Tibial artery (tissue), 4 donors: ENCODE measurements around the gene CAB39.

Source experiments
- DNase-seq, 2 donors: peaks; one replicate each; pipeline ENCODE4 v3.0.0-alpha.2; 2019
- H3K27ac ChIP-seq, 2 donors: fragments of 200-600 bp; sonication (generic) in 1 of 2; 1 replicate in 1 of 2; 2 replicates in 1 of 2; pipeline ENCODE4 v1.5.1; 2018 to 2019; ENCODE audit warnings: mild to moderate bottlenecking in 1 of 2
- H3K27me3 ChIP-seq, 2 donors: fragments of 200-600 bp; sonication (generic) in 1 of 2; one replicate each; pipeline versions ENCODE4 v1.5.1 to v1.6.0; 2016 to 2019
- H3K36me3 ChIP-seq, 3 donors: fragments of 200-600 bp; sonication (generic) in 2 of 3; one replicate each; pipeline ENCODE4 v1.5.1; 2016 to 2019; ENCODE audit warnings: mild to moderate bottlenecking in 2 of 3
- H3K4me1 ChIP-seq, 4 donors: fragments of 200-600 bp; sonication (generic) in 2 of 4; 1 replicate in 3 of 4; 2 replicates in 1 of 4; pipeline ENCODE4 v1.5.1; 2016 to 2019
- H3K4me3 ChIP-seq, 2 donors: fragments of 200-600 bp; sonication (generic) in 1 of 2; 1 replicate in 1 of 2; 2 replicates in 1 of 2; pipeline ENCODE4 v1.5.1; 2018 to 2019; ENCODE audit warnings: mild to moderate bottlenecking in 2 of 2
- H3K9me3 ChIP-seq, 3 donors: fragments of 200-600 bp; sonication (generic) in 1 of 3; one replicate each; pipeline ENCODE4 v1.5.1; 2016 to 2019
- intact Hi-C: fragments of 100-400 bp; cut with DNase I; formaldehyde crosslinking; loops from one replicate; pipeline ENCODE4 v1.15.0; 2023; ENCODE audit warnings: low total_unique reads
- TF ChIP-seq, protein P1 (sequence below), 2 experiments: fragments of 200-600 bp in 1 of 2; fragments of 450-650 bp in 1 of 2; IDR thresholded peaks; one replicate each; pipeline ENCODE4 v1.5.1; 2017 to 2019; ENCODE audit warnings: antibody characterized with exemption in 2 of 2, mild to moderate bottlenecking in 1 of 2, moderate library complexity in 1 of 2

CAB39 gene

DNA sequence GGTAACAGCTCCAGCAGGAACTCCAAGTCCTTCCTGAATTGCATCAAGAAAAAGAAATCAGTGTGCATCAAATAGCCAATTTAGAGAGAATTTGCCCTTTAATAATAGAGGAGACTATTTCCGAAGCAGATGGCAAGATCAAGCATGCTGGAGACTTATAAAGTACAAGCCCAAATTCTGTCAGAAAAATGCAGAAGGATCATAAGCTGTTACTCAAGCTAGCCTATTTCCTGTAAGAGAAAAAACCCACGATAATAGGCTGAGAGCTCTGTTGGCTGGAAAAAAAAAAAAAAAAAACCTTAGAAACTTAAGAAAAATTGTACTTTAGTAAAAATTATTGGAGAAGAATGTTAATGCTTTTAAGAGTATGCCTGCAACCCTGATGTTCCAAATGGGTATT, 127.7 kb downstream of the CAB39 start:
- Histone ChIP-seq H3K27ac (no peak overlapping the region), H3K36me3 (no peaks in the 10 kb centered on the region), H3K27me3 (peaks cover 0 to 8% of the 10 kb centered on the region in 2 donors), H3K4me3 (no peak overlapping the region), H3K4me1 (no peaks in the 10 kb centered on the region), H3K9me3 (peaks cover 0 to 12% (median 0%) of the 10 kb centered on the region in 3 donors)
- no peak for DNase-seq
- intact Hi-C loops: no loop called here
- TF ChIP-seq, protein P1, sequence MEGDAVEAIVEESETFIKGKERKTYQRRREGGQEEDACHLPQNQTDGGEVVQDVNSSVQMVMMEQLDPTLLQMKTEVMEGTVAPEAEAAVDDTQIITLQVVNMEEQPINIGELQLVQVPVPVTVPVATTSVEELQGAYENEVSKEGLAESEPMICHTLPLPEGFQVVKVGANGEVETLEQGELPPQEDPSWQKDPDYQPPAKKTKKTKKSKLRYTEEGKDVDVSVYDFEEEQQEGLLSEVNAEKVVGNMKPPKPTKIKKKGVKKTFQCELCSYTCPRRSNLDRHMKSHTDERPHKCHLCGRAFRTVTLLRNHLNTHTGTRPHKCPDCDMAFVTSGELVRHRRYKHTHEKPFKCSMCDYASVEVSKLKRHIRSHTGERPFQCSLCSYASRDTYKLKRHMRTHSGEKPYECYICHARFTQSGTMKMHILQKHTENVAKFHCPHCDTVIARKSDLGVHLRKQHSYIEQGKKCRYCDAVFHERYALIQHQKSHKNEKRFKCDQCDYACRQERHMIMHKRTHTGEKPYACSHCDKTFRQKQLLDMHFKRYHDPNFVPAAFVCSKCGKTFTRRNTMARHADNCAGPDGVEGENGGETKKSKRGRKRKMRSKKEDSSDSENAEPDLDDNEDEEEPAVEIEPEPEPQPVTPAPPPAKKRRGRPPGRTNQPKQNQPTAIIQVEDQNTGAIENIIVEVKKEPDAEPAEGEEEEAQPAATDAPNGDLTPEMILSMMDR (IDR thresholded peaks at IDR 0.05): no peak

DNA sequence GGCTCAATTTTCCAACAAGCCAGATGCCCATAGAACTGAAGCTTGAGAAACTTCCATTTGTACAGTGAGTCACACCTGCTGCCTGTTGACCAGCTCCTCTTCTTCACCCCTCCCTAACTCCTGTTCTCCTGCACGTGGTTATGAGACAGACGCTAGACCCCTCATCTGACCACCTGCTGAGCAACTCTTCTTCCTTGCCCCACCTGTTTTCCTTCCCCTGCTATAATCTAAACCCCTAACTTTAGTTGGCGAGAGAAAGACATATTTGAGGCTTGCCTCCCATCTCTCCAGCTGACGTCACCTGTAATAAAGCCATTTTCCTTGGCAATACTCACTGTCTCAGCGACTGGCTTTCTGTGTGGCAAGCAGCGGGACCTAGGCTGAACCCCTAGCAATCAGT, 129.8 kb downstream of the CAB39 start:
- Histone ChIP-seq H3K4me1 (peaks cover 0 to 1% (median 0%) of the 10 kb centered on the region in 4 donors), H3K27me3 (peaks cover 0 to 8% of the 10 kb centered on the region in 2 donors), H3K27ac (no peak overlapping the region), H3K4me3 (no peak overlapping the region), H3K9me3 (peaks cover 0 to 12% (median 0%) of the 10 kb centered on the region in 3 donors), H3K36me3 (no peaks in the 10 kb centered on the region)
- TF ChIP-seq, protein P1 (IDR thresholded peaks at IDR 0.05): no peak
- DNase-seq: no peak
- intact Hi-C loops: no loop called here

DNA sequence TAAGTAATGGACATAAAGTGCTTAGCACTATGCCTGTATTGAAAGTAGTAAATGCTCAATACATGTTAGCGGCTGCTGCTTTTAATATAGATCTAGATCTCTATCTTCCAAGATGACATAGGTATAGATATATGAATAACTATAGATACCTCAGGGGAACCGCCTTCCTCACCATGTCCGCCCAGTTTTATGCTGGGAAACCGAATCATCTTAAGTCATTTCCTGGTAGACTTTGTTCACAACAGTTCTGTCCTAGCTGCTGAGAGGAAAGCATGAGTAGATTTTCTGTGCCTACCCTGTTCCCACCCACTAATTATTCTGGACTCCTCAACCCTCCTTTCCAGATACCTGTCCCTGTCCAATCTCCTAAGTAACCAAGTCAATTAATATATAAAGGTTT, 130.5 kb downstream of the CAB39 start:
- H3K4me1 ChIP-seq: peaks cover 0 to 8% (median 3%) of the 10 kb centered on the region in 4 donors
- DNase-seq: no peak
- intact Hi-C loops: no loop called here
- H3K36me3 ChIP-seq: no peaks in the 10 kb centered on the region
- H3K9me3 ChIP-seq: peaks cover 0 to 11% (median 0%) of the 10 kb centered on the region in 3 donors
- no peak overlapping the region for H3K4me3 ChIP-seq
- TF ChIP-seq, protein P1 (IDR thresholded peaks at IDR 0.05): no peak
- peaks cover 0 to 8% of the 10 kb centered on the region in 2 donors for H3K27me3 ChIP-seq
- no peak overlapping the region for H3K27ac ChIP-seq

DNA sequence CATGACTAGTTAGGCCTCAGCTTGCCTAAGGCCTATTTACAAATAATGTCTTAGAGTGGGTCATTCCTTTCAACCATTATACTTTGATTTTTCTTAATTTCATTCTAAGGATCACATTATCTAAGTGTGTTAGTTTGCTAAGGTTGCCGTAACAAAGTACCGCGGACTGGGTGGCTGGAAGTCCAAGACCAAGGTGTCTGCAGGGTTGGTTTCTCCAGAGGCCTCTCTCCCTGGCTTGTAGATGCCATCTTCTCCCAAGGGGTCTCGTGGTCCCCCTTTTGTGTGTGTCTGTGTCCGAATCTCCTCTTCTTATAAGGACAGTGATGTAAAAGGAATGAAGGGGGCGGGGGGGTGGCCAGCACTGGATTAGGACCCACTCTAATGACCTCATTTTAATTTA, 133.7 kb downstream of the CAB39 start:
- Histone ChIP-seq H3K4me1 (peaks cover 0 to 8% (median 3%) of the 10 kb centered on the region in 4 donors), H3K36me3 (no peaks in the 10 kb centered on the region), H3K4me3 (no peak overlapping the region), H3K9me3 (no peaks in the 10 kb centered on the region), H3K27me3 (peaks cover 0 to 24% of the 10 kb centered on the region in 2 donors), H3K27ac (no peak overlapping the region)
- intact Hi-C loops: loop anchor here (5.0 kb wide), 1 partner anchor 141 kb away; no protein-coding TSS in a partner anchor
- no peak for DNase-seq
- TF ChIP-seq, protein P1 (IDR thresholded peaks at IDR 0.05): no peak

DNA sequence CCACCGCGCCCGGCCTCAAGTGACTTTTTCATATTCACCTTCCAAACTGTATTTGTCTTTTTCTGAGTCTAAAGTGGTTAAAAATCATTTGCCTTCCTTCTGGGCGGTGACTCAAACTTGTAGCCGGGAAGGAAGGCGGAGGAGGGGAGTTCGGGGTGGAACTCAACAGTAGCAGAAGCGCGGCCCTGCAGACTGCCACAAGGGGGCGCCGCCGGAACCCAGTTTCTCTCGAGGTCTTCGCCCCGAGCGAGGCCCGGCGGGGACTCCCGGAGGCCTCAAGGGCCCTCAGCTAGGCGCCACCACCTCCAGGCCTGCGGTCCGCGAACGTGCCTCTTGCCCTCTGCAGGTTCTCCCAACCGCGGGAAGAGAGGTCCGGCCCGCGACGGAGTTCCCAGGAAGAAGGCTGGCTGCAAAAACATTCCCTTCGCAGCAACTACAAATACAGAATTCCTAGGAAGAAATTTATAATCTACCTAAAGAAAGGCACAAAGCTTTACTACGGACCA, 135.3 kb downstream of the CAB39 start:
- TF ChIP-seq, protein P1 (IDR thresholded peaks at IDR 0.05): peak; percentile 78 to 85
- Histone ChIP-seq H3K27ac (no peak overlapping the region), H3K4me1 (peaks cover 0 to 8% (median 3%) of the 10 kb centered on the region in 4 donors), H3K36me3 (no peaks in the 10 kb centered on the region), H3K4me3 (peak overlapping the region in 1 of 2 donors; percentile 33), H3K9me3 (no peaks in the 10 kb centered on the region), H3K27me3 (peaks cover 0 to 28% of the 10 kb centered on the region in 2 donors)
- intact Hi-C loops: loop anchor here (5.0 kb wide), 1 partner anchor 139 kb away; no protein-coding TSS in a partner anchor
- DNase-seq: peak; percentile 74 to 85
